ENCODE measurements around the gene PRKG1. TPM values are rescaled to one million over a fixed set of nuclear protein-coding genes. Genes with fewer than 3 reads are reported as not detected.

The PRKG1 gene
- total RNA-seq, 6 experiments from 2014 or later = 1.1 to 2.0 (median 1.3) TPM

GRCh38 chr10:51108406-51108805 lies 34.1 kb downstream of the PRKG1 start:
- H3K4me3 ChIP-seq = no peak overlapping the region
- no peak for TF ChIP-seq CTCF (IDR thresholded peaks at IDR 0.05)
- no peak for TF ChIP-seq POLR2A (IDR thresholded peaks at IDR 0.05)
- no peak overlapping the region for H3K27ac ChIP-seq
- no peaks in the 10 kb centered on the region for H3K36me3 ChIP-seq
- no peaks in the 10 kb centered on the region for H3K9me3 ChIP-seq
- H3K27me3 ChIP-seq = no peaks in the 10 kb centered on the region
- 27% methylated on average over 1 of the region's 1 CpG for WGBS (ENCODE audit: insufficient coverage, low coverage, low lambda C conversion rate, missing lambda C conversion rate)
- no peaks in the 10 kb centered on the region for H3K4me1 ChIP-seq
- intact Hi-C loops (cut with DNase I) = no loop called here
- ATAC-seq = no peak
- no peak for DNase-seq

- no peak for ATAC-seq
- no peak for TF ChIP-seq POLR2A (IDR thresholded peaks at IDR 0.05)
- TF ChIP-seq CTCF (IDR thresholded peaks at IDR 0.05) = no peak
Observed at GRCh38 chr10:51109801-51110533, 35.7 kb downstream of the PRKG1 start.

GRCh38 chr10:51112013-51112412 lies 37.7 kb downstream of the PRKG1 start:
- H3K4me3 ChIP-seq = no peak overlapping the region
- DNase-seq = no peak
- intact Hi-C loops (cut with DNase I) = no loop called here
- no peak for ATAC-seq
- no peak overlapping the region for H3K27ac ChIP-seq
- H3K27me3 ChIP-seq = no peaks in the 10 kb centered on the region
- no peaks in the 10 kb centered on the region for H3K9me3 ChIP-seq
- H3K4me1 ChIP-seq = no peaks in the 10 kb centered on the region
- H3K36me3 ChIP-seq = no peaks in the 10 kb centered on the region
- WGBS (ENCODE audit: insufficient coverage, low coverage, low lambda C conversion rate, missing lambda C conversion rate) = 56% methylated on average over 4 of the region's 4 CpGs
- no peak for TF ChIP-seq CTCF (IDR thresholded peaks at IDR 0.05)
- TF ChIP-seq POLR2A (IDR thresholded peaks at IDR 0.05) = no peak

More at GRCh38 chr10:51109801-51110533, 35.7 kb downstream of the PRKG1 start:
- Histone ChIP-seq H3K4me1 (no peaks in the 10 kb centered on the region), H3K36me3 (no peaks in the 10 kb centered on the region), H3K27ac (no peak overlapping the region), H3K4me3 (no peak overlapping the region), H3K9me3 (no peaks in the 10 kb centered on the region), H3K27me3 (no peaks in the 10 kb centered on the region)
- DNase-seq = no peak
- intact Hi-C loops (cut with DNase I) = no loop called here
- WGBS (ENCODE audit: insufficient coverage, low coverage, low lambda C conversion rate, missing lambda C conversion rate) = 40% methylated on average over 4 of the region's 4 CpGs

GRCh38 chr10:51113007-51113406 lies 38.7 kb downstream of the PRKG1 start:
- Histone ChIP-seq H3K4me1 (no peaks in the 10 kb centered on the region), H3K27ac (no peak overlapping the region), H3K4me3 (no peak overlapping the region), H3K9me3 (no peaks in the 10 kb centered on the region), H3K36me3 (no peaks in the 10 kb centered on the region), H3K27me3 (no peaks in the 10 kb centered on the region)
- intact Hi-C loops (cut with DNase I) = no loop called here
- 47% methylated on average over 1 of the region's 1 CpG for WGBS (ENCODE audit: insufficient coverage, low coverage, low lambda C conversion rate, missing lambda C conversion rate)
- no peak for TF ChIP-seq CTCF (IDR thresholded peaks at IDR 0.05)
- no peak for TF ChIP-seq POLR2A (IDR thresholded peaks at IDR 0.05)
- DNase-seq (no peak), ATAC-seq (no peak)
